ENCODE data around the gene FUT1.
A peak's percentile ranks its signal among the peaks of the same experiment; 100 is the strongest.

Gene FUT1

GRCh38 chr19:48726556-48726955 lies 25.9 kb downstream of the FUT1 start:
- Histone ChIP-seq H3K9me3 (ENCODE audit: insufficient read depth, low read depth, low read length) (no peaks in the 10 kb centered on the region), H3K4me2 (ENCODE audit: low read depth, low read length, poor library complexity, severe bottlenecking) (no peak overlapping the region), H3K79me2 (ENCODE audit: insufficient read depth, low read length) (no peaks in the 10 kb centered on the region), H2AFZ (ENCODE audit: low read length) (0 out of 2 replicates have a peak overlapping the region, but pooled peaks have one; percentile 24), H3K4me1 (ENCODE audit: insufficient read depth, low read length, poor library complexity, severe bottlenecking) (peaks cover 16% of the 10 kb centered on the region), H3K4me3 (ENCODE audit: low read length, poor library complexity, severe bottlenecking) (no peak overlapping the region), H4K20me1 (ENCODE audit: insufficient read depth, low read length, poor library complexity, severe bottlenecking) (no peaks in the 10 kb centered on the region), H3K9me2 (replicated peaks; ENCODE audit: low read depth, low read length) (no peaks in the 10 kb centered on the region), H3K27me3 (ENCODE audit: insufficient read depth, low read length, poor library complexity, severe bottlenecking) (no peaks in the 10 kb centered on the region), H3F3A (ENCODE audit: low read depth) (no peaks in the 10 kb centered on the region), H3K36me3 (ENCODE audit: insufficient read depth, low read length) (no peaks in the 10 kb centered on the region), H3K9ac (ENCODE audit: low read depth, low read length, poor library complexity, severe bottlenecking) (no peak overlapping the region)
- TF ChIP-seq CTCF (conservative IDR thresholded peaks at IDR 0.05; ENCODE audit: low read length), result no peak
- no peak for TF ChIP-seq EZH2phosphoT487 (IDR thresholded peaks at IDR 0.05; ENCODE audit: borderline replicate concordance)

DNA sequence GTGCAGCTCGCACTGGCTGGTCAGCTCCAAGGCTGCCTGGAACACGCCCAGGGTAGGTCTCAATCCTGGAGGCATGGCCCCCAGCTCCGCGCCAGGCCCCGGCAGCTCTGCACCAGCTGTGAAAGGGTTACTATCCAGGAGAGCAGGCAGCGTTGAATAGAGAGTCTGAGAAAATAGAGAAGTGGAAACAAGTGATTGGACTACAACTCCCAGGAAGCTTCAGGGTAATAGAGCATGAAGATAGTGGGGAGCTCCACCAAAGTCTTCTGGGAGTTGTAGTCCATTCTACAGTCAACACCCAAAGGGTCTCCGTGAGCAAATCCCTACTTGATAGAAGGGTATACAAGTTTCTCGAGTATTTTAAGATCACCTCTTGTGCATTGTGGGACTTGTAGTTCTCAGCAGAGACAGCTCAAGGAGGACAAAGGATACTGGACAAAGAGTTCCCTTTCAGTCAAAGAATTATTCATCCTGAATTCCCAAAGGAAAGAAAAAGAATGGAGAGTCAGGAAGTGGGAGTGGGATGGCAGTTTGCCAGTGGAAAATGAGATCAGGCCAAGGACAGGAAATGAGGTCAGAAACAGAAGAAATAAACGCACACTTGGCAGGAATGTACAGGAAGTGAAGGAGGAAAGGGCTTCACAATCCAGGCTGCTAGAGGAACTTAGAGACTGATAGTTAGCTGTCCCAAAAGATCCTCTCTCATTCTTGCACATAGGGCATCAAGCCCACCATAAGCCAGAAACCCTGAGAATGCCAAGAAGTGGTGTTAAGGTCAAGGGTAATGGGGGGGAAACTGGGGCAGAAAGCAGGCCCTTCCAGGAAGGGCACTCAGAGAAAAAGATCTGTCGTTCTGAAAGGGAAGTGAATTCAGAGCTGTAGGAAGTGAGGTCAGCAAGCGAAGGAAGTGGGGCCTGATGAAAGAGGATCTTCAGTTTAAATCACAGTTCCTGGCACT lies 27.4 kb downstream of the FUT1 start:
- H3K4me2 ChIP-seq (ENCODE audit: low read depth, low read length, poor library complexity, severe bottlenecking), result peak overlapping the region; percentile 47
- no peaks in the 10 kb centered on the region for H3K79me2 ChIP-seq (ENCODE audit: insufficient read depth, low read length)
- H3K9ac ChIP-seq (ENCODE audit: low read depth, low read length, poor library complexity, severe bottlenecking), result peak overlapping the region; percentile 13
- TF ChIP-seq CTCF (conservative IDR thresholded peaks at IDR 0.05; ENCODE audit: low read length) (no peak), EZH2phosphoT487 (IDR thresholded peaks at IDR 0.05; ENCODE audit: borderline replicate concordance) (no peak)
- no peaks in the 10 kb centered on the region for H4K20me1 ChIP-seq (ENCODE audit: insufficient read depth, low read length, poor library complexity, severe bottlenecking)
- H3K9me3 ChIP-seq (ENCODE audit: insufficient read depth, low read depth, low read length), result no peaks in the 10 kb centered on the region
- no peaks in the 10 kb centered on the region for H3K36me3 ChIP-seq (ENCODE audit: insufficient read depth, low read length)
- peak overlapping the region; percentile 92 for H2AFZ ChIP-seq (ENCODE audit: low read length)
- H3K27me3 ChIP-seq (ENCODE audit: insufficient read depth, low read length, poor library complexity, severe bottlenecking), result no peaks in the 10 kb centered on the region
- H3F3A ChIP-seq (ENCODE audit: low read depth), result no peaks in the 10 kb centered on the region
- H3K9me2 ChIP-seq (replicated peaks; ENCODE audit: low read depth, low read length), result no peaks in the 10 kb centered on the region
- H3K4me1 ChIP-seq (ENCODE audit: insufficient read depth, low read length, poor library complexity, severe bottlenecking), result peaks cover 19% of the 10 kb centered on the region
- peak overlapping the region; percentile 14 for H3K4me3 ChIP-seq (ENCODE audit: low read length, poor library complexity, severe bottlenecking)

- H3K4me1 ChIP-seq (ENCODE audit: insufficient read depth, low read length, poor library complexity, severe bottlenecking), result peaks cover 19% of the 10 kb centered on the region
- no peak overlapping the region for H3K4me3 ChIP-seq (ENCODE audit: low read length, poor library complexity, severe bottlenecking)
- H3K4me2 ChIP-seq (ENCODE audit: low read depth, low read length, poor library complexity, severe bottlenecking), result no peak overlapping the region
- no peaks in the 10 kb centered on the region for H3K9me3 ChIP-seq (ENCODE audit: insufficient read depth, low read depth, low read length)
- H3F3A ChIP-seq (ENCODE audit: low read depth), result no peaks in the 10 kb centered on the region
- no peak for TF ChIP-seq EZH2phosphoT487 (IDR thresholded peaks at IDR 0.05; ENCODE audit: borderline replicate concordance)
- H2AFZ ChIP-seq (ENCODE audit: low read length), result no peak overlapping the region
- H3K9ac ChIP-seq (ENCODE audit: low read depth, low read length, poor library complexity, severe bottlenecking), result no peak overlapping the region
- H4K20me1 ChIP-seq (ENCODE audit: insufficient read depth, low read length, poor library complexity, severe bottlenecking), result no peaks in the 10 kb centered on the region
- no peaks in the 10 kb centered on the region for H3K27me3 ChIP-seq (ENCODE audit: insufficient read depth, low read length, poor library complexity, severe bottlenecking)
- no peaks in the 10 kb centered on the region for H3K79me2 ChIP-seq (ENCODE audit: insufficient read depth, low read length)
- H3K9me2 ChIP-seq (replicated peaks; ENCODE audit: low read depth, low read length), result no peaks in the 10 kb centered on the region
- no peaks in the 10 kb centered on the region for H3K36me3 ChIP-seq (ENCODE audit: insufficient read depth, low read length)
Measured at GRCh38 chr19:48722196-48722708, 30.2 kb downstream of the FUT1 start.

Data from Loucy (cell line).